GM21526 (cell line): ENCODE results near the gene CDK5RAP1.

ENCODE experiments used
- ATAC-seq: cut with Tn5 transposase; IDR thresholded peaks from one replicate; pipeline ENCODE4 v1.9.1; 2021; ENCODE audit warnings: moderate library complexity; ENCODE audit not compliant: unreplicated experiment, low FRiP score

Gene CDK5RAP1

GRCh38 chr20:33423141-33423834, 22.0 kb upstream of the CDK5RAP1 start:
- ATAC-seq: no peak

DNA sequence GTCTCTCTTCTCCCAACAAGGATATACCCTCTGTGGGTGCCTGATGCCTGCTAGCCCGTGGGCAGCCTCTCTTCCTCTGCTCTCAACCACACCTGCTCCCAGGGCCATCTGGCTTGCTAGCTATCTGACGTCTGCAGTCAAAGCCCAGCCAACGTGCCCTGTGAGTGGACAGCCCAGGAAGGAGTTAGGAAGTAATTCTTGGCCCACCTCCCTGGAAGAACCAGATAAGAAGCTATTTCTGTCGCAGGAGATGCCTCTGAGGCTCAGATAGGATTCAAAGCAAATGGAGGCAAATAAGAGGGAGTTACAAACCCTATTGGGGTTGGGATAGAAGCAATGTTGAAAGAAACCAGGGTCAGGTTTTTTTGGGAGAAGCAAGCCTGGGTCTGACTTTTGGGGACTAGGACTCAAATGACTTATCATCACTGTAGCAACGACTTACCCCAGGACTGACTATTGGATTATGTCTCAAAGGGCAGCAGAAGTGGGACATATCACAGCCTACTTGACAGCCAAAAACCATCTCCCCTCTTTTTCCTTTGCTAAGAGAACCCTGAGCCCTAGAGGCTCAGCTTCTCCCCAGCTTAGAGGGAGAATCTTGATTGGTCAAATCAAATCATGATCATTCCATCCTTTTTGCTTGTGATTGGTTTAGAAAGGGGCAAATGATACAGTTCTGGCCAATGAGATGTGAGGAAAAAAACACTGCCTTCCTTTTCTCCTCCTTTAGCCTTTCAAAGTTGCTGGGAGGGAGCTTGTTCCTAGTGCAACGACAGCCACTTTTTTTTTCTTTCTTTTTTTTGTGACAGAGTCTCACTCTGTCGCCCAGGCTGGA, 18.0 kb upstream of the CDK5RAP1 start:
- ATAC-seq: no peak

DNA sequence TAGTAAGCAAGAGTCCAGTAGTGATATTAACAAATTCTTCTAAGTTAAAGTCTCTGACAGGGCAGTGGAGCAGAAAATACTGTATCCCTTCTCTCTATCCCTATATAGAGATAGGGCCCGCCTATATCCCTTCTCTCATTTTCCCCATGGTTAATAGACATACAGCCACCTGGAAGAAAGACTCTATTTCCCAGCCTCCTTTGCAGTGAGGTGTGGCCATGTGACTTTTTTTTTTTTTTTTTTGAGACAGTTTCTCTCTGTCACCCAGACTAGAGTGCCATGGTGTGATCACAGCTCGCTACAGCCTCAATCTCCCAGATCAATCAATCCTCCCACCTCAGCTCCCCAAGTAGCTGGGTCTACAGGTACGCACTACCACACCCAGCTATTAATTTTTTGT, 16.7 kb upstream of the CDK5RAP1 start:
- ATAC-seq: no peak

DNA sequence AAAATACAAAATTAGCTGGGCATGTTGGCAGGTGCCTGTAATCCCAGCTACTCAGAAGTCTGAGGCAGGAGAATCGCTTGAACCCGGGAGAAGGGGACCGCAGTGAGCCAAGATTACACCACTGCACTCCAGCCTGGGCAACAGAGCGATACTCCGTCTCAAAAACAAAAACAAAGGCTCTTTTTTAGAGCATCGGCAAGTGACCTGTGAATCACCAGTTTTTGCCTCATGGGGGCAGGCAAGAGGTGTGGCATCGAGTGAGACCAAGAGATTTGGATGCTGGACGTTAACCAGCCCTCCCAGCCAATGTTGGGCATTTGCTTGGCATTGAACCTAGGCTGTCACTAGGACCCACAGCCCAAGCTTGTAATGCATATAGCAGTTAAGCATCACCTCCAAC, 14.6 kb upstream of the CDK5RAP1 start:
- no peak for ATAC-seq

DNA sequence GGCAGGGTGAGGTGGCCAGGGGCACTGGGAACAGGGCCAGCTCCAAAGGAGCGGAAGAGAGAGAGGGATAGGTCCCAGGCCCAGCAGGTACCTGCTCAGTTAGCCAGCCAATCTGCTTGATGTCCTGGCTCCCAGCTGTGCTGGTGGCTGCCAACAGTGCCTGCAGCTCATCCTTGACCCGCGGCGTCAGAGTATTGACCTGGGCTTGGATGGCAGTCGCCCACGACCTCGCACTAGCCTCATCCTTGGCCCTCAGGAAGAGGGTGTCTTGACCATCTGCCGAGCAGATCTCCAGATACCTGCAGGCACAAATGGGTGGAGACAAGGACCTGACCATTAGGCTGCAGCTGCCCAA, 11.1 kb upstream of the CDK5RAP1 start:
- no peak for ATAC-seq

DNA sequence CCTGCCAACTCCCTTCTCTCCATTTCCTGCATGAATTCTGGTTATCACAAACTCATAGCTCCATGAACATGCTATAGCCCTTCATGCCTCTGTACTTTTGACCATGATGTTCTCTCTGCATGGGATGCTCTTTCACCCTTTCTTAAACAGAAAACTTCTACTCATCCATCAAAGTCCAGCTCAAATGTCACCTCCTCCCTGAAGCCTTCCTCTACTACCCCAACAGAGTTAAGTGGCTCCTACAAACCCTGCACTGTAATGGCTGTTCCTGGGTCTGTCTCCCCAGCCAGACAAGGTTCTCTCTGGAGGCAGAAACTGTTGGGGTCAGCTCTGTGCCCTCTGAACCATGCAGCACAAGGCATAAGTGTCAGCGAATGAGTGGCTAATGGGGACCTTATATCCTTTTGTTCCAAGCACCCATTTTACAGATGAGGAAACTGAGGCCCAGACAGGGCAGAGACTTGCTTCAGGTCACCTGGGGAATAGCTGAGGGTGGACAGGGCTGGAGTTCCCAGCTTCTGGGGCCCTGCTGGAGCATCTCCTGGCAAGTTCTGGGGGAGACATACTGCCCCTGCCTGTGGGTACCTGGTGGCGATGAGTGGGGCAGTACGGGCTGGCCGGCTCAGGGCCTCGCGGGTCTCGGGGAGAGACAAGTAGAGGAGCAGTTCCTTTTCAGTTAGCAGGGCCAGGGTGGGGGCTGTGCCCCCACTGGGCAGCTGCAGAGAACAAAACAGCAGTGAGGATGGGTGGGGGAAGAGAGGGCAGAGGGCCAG, 10.6 kb upstream of the CDK5RAP1 start:
- no peak for ATAC-seq

GRCh38 chr20:33411242-33411641, 9.9 kb upstream of the CDK5RAP1 start:
- no peak for ATAC-seq

GRCh38 chr20:33410081-33410742, 8.9 kb upstream of the CDK5RAP1 start:
- no peak for ATAC-seq

DNA sequence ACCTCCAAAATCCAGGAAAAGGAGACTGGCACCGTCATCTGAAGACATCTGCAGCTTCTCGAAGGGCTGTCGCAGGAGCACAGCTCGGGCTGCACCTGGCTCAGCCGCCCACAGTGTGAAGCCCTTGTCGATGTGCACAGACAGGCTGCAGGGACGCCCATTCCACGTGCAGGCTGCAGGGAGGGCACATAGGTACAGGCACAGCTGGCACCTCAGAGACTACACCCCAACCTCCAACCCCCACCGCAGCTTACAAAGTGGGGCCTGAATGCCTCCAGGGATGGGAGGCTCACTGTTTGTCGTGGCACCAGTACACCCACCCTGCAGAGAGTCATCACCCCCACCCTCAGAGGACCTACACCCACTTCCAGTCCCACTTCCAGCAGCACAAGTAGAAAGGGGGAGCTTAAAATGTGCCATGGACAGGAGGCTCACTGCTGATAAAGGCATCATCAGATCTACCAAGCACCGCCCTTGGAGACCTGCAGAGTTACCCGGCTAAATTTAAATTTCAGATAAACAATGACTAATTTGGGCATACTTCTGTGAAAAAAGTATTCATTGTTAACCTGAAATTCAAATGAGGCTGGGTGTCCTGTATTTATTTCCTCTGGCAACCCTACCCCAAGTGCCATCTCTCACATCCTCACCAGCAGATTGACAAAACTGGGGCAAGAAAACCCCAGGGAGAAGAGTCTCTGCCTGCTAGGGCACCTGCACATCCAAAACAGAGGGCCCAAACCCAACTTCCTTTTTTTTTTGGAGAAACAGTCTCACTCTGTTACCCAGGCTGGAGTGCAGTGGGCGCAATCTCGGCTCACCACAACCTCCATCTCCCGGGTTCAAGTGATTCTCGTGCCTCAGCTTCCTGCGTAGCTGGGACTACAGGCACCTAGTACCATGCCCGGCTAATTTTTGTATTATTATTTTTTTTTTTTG, 7.7 kb upstream of the CDK5RAP1 start:
- ATAC-seq: no peak

DNA sequence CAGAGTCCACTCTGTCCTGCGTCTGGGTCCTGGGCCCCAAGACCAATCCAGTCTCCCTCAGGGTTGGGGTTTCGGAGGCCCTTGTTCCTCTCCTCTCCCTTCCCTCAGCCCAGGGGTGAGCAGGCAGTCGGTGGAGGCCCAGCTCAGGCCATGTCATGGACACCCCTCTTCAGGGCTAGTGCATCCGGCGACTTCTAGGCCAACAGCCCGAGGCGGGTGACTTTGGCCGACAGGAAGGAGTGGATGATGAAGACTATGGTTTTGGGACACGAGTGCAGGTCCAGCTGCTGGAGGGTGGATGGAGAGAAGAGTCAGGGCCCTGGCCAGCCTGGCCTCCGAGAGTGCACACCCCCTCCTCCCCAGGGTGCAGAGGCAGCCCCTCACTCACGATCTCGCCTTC, 7.0 kb upstream of the CDK5RAP1 start:
- no peak for ATAC-seq

- ATAC-seq: no peak
Measured at GRCh38 chr20:33407796-33408195, 6.5 kb upstream of the CDK5RAP1 start.

DNA sequence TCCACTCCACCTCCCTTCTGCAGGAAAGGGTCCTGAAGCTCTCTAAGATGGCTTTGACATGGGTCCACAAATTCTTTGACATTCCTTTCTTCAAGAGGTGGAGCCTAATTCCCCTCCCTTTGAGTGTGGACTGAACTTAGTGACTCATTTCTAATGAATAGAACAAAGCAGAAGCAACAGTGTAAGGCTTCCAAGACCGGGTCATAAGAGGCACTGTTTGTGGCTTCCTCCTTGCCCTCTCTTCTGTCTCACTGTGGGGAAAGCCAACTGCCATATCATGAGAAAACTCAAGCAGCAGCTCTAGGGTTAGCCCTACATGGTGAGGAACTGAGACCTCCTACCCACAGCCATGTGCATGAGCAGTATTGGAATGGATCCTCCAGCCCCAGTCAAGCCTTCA, 5.9 kb upstream of the CDK5RAP1 start:
- no peak for ATAC-seq

DNA sequence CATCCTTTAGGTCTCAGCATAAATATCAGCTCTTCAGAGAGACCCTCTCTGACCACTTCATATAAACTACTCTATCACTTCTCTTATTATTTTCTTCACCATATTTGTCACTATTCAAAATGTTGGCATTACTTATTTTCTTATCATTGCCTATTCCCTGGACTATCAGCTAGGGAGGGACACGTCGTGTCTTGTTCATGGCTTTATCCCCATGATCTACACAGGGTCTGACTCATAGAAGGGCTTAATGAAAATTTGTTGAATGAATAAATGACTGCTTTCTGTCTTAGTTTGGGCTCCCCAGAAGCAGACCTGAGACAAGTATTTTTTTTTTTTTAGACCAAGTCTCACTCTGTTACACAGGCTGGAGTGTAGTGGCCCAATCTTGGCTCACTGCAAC, 3.0 kb upstream of the CDK5RAP1 start:
- ATAC-seq: no peak

DNA sequence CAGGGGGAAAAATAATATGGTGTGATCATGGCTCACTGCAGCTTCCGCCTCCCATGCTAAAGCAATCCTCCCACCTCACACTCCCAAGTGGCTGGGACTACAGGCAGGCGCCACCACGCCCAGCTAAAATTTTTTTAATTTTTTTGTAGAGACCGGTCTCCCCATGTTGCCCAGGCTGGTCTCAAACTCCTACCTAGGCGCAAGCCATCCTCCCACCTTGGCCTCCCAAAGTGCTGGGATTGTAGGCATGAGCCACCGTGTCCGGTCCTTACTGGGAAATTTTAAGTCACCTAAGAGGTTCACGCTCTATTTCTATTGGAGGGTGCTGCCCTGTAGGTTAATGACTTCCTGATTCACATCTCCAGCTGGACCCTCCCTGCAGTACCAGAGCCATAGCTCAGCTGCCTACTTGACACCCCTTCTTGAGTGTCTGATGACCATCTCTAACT, 626 bp upstream of the CDK5RAP1 start:
- no peak for ATAC-seq

- ATAC-seq: peak; percentile 24
Measured at GRCh38 chr20:33400812-33401183, 521 bp downstream of the CDK5RAP1 start.

GRCh38 chr20:33399924-33400323, 1.4 kb downstream of the CDK5RAP1 start:
- no peak for ATAC-seq

DNA sequence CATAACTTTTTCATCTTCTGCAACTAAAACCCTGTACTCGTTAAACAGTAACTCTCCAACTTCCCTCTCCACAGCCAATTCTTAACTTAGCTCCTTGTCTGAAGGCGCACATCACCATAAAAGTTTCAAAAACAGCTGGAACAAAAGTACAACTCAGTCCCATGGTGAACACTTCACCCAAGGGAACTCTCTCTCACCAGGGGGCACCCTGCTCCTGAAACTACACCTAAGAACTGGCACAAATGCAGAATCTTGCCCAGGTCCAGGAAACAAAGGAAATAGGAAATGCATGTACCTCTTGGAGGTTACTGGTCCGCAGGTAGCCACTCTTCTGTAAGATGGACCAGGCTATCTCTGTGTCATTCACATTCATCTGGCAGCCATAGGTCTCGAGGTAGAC, 6.6 kb downstream of the CDK5RAP1 start:
- ATAC-seq: no peak

DNA sequence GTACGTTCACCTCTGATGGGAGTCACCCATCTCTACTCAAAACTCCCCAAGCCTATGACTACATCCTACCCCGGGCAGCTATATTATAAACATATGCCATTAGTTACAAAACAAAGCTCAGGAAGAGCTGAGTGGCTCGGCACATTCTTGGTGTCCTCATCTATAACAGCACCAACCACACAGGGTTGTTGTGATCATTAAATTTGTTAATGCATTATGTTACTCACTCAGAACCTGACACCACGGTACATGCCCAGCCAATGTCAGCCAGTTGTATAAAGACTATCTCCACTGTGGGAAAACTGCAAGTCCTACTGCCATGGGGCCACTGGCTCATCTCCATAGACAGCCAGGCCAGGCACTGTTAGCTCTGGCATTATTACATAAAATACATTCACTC, 7.7 kb downstream of the CDK5RAP1 start:
- no peak for ATAC-seq

- ATAC-seq: no peak
Measured at GRCh38 chr20:33391722-33392415, 9.4 kb downstream of the CDK5RAP1 start.
